Epidermal melanocyte (primary cell): ENCODE measurements around the gene SYNPO2.
"Not testable (repeated sequence)": the region's sequence is repeated elsewhere in the genome, so short reads cannot be mapped to it uniquely, and the experiment has no call there.

Source experiments
- DNase-seq: peaks from one replicate; pipeline ENCODE4 v3.0.0; 2011; ENCODE audit warnings: low spot score; ENCODE audit not compliant: insufficient read length

SYNPO2 gene

DNA sequence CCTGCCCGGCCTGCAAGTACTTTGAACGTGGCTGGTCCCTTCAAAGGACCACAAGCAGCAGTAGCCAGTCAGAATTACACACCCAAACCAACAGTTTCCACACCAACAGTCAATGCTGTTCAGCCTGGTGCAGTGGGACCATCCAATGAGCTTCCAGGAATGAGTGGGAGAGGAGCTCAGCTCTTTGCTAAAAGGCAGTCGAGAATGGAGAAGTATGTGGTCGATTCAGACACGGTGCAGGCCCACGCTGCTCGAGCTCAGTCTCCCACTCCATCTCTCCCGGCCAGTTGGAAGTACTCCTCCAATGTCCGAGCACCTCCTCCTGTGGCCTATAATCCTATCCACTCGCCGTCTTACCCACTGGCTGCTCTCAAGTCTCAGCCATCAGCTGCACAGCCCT is 142.6 kb downstream of the SYNPO2 start:
- DNase-seq, result no peak

DNA sequence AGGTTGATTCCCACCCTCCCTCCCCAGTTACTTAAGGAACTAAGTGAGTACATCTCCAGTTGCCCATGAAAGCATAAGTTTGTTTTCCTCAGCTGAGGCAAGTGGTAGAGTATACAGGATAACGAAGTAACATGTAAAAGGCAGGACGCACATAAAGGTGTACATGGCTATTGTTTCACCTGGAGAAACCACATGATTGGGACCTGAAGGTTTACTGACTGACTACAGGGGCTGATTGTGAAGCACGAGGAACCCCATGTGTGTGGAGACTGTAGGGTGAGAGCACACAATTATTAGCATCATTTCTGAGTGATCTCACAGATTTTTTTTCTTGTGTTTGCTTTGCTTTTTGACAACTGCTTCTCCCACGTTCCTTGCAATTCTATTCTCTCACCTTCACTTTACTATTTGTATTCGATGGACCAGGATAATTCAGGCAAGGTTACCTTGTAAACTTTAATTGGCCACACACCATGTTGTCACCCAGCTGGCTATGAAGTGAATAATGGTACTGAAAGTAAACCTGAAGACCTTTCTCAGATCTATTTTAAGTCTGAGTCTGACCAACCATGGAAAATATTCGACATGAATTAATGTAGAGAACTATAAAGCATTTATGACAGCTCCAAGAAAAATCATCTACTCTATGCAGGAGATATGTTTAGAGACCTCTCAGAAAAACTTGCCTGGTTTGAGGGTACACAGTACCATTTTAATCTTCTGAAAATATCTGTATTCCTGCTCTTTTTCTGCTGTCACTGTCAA is 144.4 kb downstream of the SYNPO2 start:
- no peak for DNase-seq

DNA sequence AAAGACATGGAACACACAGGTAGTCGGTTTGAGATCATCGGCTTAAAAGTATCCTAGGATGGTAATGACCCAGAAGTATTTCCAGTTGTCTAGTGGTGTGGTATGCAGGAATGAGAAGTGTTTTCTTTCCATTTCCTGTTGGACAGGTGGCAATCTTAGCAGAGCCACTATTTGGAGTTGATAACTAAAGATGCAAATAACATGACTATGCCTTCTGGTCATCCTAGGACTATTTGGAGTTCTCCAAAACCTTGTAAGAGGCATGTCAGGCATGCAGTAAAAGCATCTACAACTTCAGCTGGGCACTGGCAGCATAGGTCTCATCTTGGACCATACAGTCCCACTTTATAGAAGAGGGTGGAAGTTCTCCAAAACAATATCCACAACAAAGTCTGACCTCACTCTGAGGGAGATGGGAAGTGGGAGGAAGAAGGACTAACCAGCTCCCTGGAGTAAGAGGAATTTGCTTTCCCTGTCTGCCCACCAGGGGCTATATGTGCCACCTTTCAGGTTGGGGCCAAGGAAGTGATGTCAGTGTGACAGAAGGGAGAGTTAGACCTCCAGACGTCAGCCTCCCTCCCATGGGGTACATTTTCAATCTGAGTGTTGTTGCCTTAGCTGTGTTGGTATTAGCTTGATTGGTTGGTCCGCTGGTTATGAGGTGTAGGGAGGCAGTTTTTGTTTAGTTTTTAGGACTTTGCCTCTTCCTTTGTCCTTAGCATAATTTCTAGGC is 145.8 kb downstream of the SYNPO2 start:
- no peak for DNase-seq

DNA sequence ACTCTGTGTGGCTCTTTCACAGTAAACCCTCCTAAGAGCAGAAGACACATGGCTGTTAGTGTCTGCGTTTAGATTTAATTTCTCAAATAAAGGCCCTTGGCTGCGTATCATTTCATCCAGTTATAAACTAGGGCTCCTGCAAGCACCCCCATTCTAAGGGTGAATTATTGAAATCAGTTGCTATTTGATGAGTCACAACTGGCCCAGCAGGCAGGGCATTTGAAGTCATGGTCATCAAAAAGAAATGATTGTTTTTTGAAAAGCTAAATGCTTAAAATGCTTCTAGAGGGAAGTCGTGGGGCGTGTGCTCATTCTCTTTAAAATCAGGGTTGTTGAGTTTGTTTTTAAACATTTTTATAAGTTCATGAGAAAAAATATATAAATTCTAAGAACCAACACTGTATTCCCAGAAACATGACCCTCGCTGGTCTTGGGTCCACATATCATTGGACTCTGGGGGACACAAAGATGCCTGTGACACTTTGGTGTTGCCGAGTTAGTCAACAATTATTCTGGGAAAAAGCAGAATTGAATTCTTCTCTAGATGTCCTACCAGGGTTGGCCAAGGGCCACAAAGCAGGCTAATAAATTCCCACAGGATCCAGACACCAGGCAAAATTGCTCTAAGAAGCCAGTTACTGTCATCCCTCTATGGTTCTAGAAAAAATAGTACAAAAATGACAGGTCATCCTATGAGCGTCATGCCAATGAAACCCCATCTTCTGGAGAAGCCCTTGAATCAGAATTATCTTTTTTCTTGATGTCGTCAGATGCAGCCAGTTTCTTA is 147.5 kb downstream of the SYNPO2 start:
- no peak for DNase-seq

GRCh38 chr4:119037709-119038108 is 149.1 kb downstream of the SYNPO2 start:
- DNase-seq, result no peak

DNA sequence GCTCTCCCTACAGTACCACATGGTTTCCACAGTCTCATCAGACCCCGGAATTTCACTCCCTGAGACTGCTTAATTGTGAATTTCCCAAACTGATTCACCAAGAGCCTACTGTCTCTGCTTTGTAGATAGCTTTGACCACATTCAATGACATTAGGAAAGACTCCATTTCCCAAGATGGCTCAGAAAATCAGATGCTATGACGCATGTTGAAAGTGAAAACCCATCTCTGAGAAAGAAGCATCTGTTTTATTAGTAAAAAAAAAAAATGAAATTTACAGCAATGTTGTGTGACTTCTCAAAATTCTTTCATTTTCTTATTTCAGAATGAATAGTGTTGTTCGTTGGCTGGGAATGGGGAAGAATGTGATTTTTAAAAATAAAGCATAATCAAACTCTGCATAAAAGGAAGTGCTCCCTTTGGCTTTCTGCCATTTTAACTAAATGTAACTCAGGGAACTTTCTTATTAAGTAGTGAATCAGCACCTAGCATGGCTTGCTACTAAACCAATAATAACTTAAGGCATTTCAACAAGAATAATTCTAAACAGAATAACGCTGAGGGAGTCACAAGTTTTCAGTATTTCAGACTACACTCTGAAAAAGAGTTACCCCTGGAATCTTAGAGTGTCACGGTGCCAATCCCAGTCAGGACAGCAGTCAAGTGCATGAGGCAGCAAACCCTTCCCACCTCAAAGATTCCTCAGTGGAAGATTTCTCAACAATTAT is 149.6 kb downstream of the SYNPO2 start:
- DNase-seq, result no peak

DNA sequence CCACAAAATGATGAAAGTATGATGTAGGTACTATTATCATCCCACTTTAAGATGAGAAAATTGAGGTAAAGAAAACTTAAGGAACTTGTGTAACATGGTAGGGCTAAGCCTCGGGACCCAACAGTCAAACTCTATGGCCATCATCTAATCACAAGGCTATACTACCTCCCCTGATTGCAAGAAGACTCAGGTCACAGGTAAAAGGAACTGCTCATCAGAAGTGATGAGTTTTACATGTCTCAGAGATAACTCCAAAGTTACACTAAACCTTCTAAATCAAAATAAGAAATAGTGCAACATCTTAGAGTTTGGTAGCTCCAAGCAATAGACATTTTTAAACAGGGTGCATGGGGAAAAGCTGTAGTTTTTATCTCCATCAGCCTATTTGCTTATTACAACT is 150.5 kb downstream of the SYNPO2 start:
- DNase-seq, result no peak

DNA sequence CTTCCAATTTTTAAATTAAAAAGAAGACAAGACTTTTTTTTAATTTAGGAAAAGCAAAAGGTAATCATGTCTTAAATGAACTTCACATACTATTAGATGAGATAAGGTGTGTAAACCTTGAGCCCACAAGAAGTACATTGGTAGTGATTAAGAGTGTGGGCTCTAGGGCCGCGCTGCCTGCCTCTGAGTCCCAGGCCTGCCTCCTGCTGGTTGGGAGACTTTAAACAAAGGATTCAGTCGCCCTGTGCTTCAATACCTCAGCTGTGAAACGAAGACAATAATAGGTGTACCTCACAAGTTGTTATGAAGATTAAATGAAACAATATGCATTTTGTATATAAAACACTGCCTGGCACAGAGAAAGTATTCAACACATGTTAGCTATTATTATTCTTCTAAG is 151.1 kb downstream of the SYNPO2 start:
- DNase-seq, result no peak

DNA sequence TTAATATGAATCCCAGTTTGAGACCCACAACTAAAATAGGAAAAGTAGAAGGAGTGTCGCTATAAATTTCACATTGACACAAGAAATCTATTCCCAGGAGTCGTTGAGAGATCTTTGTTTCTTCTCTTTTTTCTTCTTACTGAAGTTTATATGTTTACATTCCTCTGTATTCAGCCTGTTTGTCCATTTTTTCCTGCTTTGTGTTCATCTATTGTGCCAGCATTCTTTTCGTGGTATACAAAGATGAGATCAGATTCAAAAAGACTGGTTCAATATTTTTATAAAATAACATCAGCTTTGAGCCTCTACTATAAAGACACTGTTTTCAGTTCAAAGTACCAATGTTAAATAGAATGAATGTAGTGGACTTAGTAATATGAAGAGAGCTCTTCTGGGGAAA is 151.6 kb downstream of the SYNPO2 start:
- DNase-seq, result no peak

DNA sequence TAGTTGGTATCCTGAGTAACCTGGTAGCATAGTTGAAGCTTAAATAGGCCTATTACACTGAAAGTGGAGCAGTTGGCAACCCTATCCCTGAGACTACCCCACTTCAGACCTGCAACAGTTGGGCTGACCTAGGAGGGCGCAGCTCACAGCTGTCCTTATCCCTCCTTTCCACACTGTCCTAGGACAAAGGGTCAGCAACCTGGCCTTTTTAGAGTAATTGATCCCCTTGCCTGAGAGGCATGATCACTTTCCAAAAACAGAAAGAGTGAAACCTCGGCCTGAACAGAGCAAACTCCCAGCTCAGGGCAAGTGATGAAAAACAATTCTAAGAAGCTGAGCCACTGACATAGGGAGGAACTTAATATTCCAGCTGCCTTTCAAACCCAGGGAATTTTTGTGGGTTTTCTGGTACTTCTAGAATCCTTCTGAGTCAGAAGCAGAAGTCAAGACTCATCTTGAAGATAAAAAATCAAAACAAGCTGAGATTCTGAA is 152.1 kb downstream of the SYNPO2 start:
- DNase-seq, result no peak

- DNase-seq, result no peak
Observed at GRCh38 chr4:119041396-119041795, 152.7 kb downstream of the SYNPO2 start.

DNA sequence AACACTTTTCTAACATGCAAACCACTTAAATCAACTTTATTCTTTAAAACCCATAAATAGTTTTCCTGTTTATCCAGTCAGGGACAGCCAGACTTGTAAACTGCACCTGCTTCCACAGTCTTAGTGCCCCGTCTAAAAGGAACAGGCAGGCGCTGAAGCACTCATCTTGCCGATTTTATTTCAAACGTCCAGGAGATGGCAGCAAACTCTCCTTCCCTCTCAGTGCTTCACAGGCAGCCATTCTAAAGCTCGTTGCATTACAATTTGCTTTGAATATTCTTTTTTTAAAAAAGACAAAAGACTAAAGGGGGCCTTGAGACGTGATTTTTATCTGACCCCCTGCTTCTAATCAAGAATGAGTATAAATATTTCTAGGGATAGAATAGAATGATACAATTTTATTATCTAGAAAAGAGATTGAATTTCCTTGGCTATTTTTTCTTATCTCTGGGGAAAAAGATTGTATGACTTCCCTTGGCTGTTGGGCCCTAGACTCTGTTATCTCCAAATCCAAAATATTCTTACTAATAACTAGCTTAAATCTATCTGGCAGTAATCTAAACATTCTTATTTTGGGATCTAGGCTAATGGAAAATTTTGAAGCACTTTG is 153.4 kb downstream of the SYNPO2 start:
- no peak for DNase-seq

GRCh38 chr4:119046263-119046662 is 157.6 kb downstream of the SYNPO2 start:
- no peak for DNase-seq

GRCh38 chr4:119047059-119047458 is 158.4 kb downstream of the SYNPO2 start:
- DNase-seq, result not testable (repeated sequence)

GRCh38 chr4:119048446-119048845 is 159.8 kb downstream of the SYNPO2 start:
- DNase-seq, result no peak

DNA sequence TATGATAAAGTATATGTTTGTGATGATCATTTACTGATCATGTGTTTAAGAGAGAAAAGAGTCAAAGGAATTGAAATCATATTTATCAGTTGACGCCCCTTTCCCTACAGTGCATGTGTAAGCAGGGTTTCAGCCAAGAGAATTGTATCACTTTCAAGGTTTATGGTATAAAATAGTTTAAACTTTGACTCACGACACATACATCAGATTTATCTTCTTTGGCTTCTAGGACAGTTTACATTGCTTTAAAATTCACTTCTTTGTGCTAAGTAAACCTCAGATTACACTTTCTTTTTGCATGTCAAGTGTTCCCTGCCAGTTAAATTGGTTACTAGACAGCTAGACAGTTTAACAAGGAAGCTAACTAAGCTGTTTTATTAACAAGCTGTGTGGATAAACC is 160.7 kb downstream of the SYNPO2 start:
- no peak for DNase-seq

DNA sequence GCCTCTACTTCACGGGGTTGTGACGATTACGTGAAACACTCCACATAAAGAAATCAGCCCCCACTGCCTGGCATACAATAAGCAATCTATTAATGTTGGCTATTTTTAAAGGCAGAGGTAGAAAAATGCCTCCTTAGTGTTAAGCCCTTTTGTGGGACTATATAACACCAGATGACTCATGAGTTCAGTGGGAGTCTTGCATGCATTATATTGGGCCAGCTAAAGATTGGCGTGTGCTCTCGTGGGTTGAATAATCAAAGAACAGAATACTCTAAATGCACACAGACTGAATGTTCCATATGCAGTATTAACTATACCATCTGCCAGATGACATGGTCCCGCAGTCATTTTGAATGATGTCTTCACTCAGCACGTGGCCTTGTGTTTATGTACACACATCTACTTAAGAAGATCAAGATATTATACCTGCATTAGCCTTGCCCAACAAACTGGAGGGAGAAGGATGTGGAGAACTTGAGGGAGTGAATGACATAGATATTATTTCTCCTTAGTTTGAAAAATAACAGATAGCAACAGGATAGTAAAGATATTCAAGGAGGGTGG is 162.0 kb downstream of the SYNPO2 start:
- DNase-seq, result no peak

DNA sequence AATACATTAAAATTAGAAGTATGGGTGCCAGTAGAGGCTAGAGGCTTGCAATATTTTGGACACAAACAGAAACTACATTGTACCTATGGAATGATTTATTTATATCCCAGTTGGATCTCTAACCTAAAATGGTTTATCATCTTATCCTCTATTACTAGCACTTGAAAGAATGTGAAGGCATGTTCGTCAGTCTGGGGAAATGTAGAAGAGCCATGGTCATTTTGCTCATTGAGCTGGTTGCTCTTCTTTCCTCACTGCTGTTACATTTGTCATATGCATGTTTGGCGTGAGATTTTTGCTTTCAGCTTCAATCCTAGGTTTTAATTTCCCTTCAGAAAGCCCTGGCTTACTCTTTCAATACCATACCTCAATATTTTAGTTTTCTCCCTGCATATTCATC is 164.6 kb downstream of the SYNPO2 start:
- DNase-seq, result no peak

DNA sequence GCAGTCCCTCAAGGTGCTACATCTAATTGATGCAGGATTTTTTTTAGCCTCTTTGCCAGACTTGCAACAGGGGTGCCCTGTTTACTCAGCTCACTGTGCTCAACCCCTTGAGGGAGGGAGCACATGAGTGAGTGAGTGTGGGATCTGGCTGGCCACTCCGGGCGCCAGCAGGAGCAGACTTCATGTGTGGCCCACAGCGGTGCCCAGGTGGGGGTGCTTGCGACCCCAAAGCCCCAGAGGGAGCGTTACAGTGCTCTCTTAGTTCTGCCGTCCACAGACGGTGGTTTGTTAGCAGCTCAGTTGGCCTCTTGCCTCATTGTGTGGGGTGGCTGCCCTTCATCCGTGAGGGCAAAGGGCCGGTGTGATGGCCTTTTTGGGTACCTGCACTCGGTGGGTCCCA is 165.3 kb downstream of the SYNPO2 start:
- no peak for DNase-seq

- no peak for DNase-seq
Observed at GRCh38 chr4:119057417-119057816, 168.8 kb downstream of the SYNPO2 start.

GRCh38 chr4:119059221-119059620 is 170.6 kb downstream of the SYNPO2 start:
- DNase-seq, result no peak
